RWPE1 (cell line): ENCODE results near the gene LSM3.

Experiments
- CTCF ChIA-PET: fragments of 350-600 bp; sonication (Branson Sonifier 250); formaldehyde crosslinking; extraction: SDS; loops from one replicate; lab custom pipeline; 2021; lab: Yijun Ruan, JAX
- POLR2A ChIA-PET: fragments of 400-600 bp; formaldehyde crosslinking; extraction: SDS; loops from one replicate; lab custom pipeline; 2020; ENCODE audit warnings: antibody characterized with exemption; ENCODE audit not compliant: low non-redundant PET; lab: Yijun Ruan, JAX
- DNase-seq: peaks from one replicate; pipeline ENCODE4 v3.0.0; 2012; ENCODE audit warnings: low spot score
- H3K27ac ChIP-seq: fragments of 450-650 bp; 2 replicates; pipeline ENCODE4 v1.5.1; 2017
- CTCF ChIP-seq: fragments of 450-650 bp; conservative IDR thresholded peaks from 2 replicates; pipeline ENCODE4 v1.5.1; 2017; ENCODE audit warnings: low read depth, mild to moderate bottlenecking

LSM3 gene

GRCh38 chr3:14243782-14244181 is 65.2 kb downstream of the LSM3 start:
- TF ChIP-seq CTCF: no peak
- H3K27ac ChIP-seq: no peak overlapping the region
- POLR2A ChIA-PET: no interaction called here
- CTCF ChIA-PET: interaction anchor here (0.6 kb wide), 1 partner anchor 56 kb away, joined by 3 read pairs; no protein-coding TSS in a partner anchor
- DNase-seq: no peak

GRCh38 chr3:14244521-14245247 is 66.1 kb downstream of the LSM3 start:
- no peak for TF ChIP-seq CTCF
- no peak overlapping the region for H3K27ac ChIP-seq
- CTCF ChIA-PET: no interaction called here
- DNase-seq: no peak
- POLR2A ChIA-PET: no interaction called here

- TF ChIP-seq CTCF: no peak
- no peak overlapping the region for H3K27ac ChIP-seq
- CTCF ChIA-PET: no interaction called here
- no peak for DNase-seq
- POLR2A ChIA-PET: no interaction called here
Observed at GRCh38 chr3:14245248-14245639, 66.6 kb downstream of the LSM3 start.

- CTCF ChIA-PET: interaction anchor here (1.2 kb wide), 1 partner anchor 43 kb away, joined by 3 read pairs; no protein-coding TSS in a partner anchor
- no peak for DNase-seq
- TF ChIP-seq CTCF: no peak
- POLR2A ChIA-PET: no interaction called here
- H3K27ac ChIP-seq: no peak overlapping the region
Observed at GRCh38 chr3:14245822-14246221, 67.2 kb downstream of the LSM3 start.

- CTCF ChIA-PET: interaction anchor here (1.2 kb wide), 1 partner anchor 43 kb away, joined by 3 read pairs; no protein-coding TSS in a partner anchor
- DNase-seq: no peak
- no peak for TF ChIP-seq CTCF
- POLR2A ChIA-PET: no interaction called here
- no peak overlapping the region for H3K27ac ChIP-seq
Observed at GRCh38 chr3:14246414-14246813, 67.8 kb downstream of the LSM3 start.

- no peak for TF ChIP-seq CTCF
- ChIA-PET POLR2A (no interaction called here), CTCF (no interaction called here)
- DNase-seq: no peak
- no peak overlapping the region for H3K27ac ChIP-seq
Observed at GRCh38 chr3:14248477-14248848, 69.8 kb downstream of the LSM3 start.
